A673 (cell line): ENCODE results near the gene PPRC1. TPM values are rescaled to one million over a fixed set of nuclear protein-coding genes. Genes with fewer than 3 reads are reported as not detected.

Source experiments
- BruUV-seq: library from RNA; stranded (reverse); fragments of 400-500 nt; replicated peaks from 2 replicates; lab custom pipeline; 2021; lab: Mats Ljungman, UMichigan
- CTCF ChIA-PET: fragments of 300-600 bp; sonication (Branson Sonifier 250); formaldehyde crosslinking; loops from one replicate; lab custom pipeline; 2022; ENCODE audit warnings: antibody characterized with exemption; lab: Charles Lee
- POLR2A ChIA-PET: fragments of 300-600 bp; sonication (Branson Sonifier 250); formaldehyde crosslinking; loops from one replicate; lab custom pipeline; 2022; ENCODE audit warnings: antibody characterized with exemption; ENCODE audit not compliant: low non-redundant PET; lab: Charles Lee
- DNase-seq: peaks from one replicate; pipeline ENCODE4 v3.0.0-alpha.2; 2015; ENCODE audit warnings: low spot score
- H3K27ac ChIP-seq: fragments of 200-600 bp; sonication (generic); 2 replicates; pipeline ENCODE4 v1.5.1; 2016; ENCODE audit warnings: mixed run types, low read depth, mild to moderate bottlenecking, mixed read lengths, antibody characterized with exemption, low read length; ENCODE audit not compliant: poor library complexity, severe bottlenecking
- H3K27me3 ChIP-seq: fragments of 200-600 bp; sonication (generic); replicated peaks from 2 replicates; pipeline ENCODE4 v1.6.1; 2017; ENCODE audit warnings: mixed run types, low read depth, mild to moderate bottlenecking, mixed read lengths, antibody characterized with exemption, low read length; ENCODE audit not compliant: insufficient read depth, poor library complexity
- H3K36me3 ChIP-seq: fragments of 200-600 bp; sonication (generic); 2 replicates; pipeline ENCODE4 v1.6.1; 2016; ENCODE audit warnings: mixed run types, mild to moderate bottlenecking, mixed read lengths, antibody characterized with exemption, low read length; ENCODE audit not compliant: insufficient read depth, poor library complexity, severe bottlenecking
- H3K4me1 ChIP-seq: fragments of 200-600 bp; sonication (generic); 2 replicates; pipeline ENCODE4 v1.6.1; 2017; ENCODE audit warnings: mixed run types, mild to moderate bottlenecking, mixed read lengths, antibody characterized with exemption, low read length; ENCODE audit not compliant: insufficient read depth, poor library complexity, severe bottlenecking
- H3K4me3 ChIP-seq: fragments of 200-600 bp; sonication (generic); 2 replicates; pipeline ENCODE4 v1.5.1; 2016; ENCODE audit warnings: low read depth, mixed run types, mild to moderate bottlenecking, mixed read lengths, low read length; ENCODE audit not compliant: poor library complexity, severe bottlenecking
- H3K9me3 ChIP-seq: fragments of 200-600 bp; sonication (generic); 2 replicates; pipeline ENCODE4 v1.6.1; 2016; ENCODE audit warnings: mixed run types, low read depth, mild to moderate bottlenecking, mixed read lengths, antibody characterized with exemption, low read length; ENCODE audit not compliant: poor library complexity, severe bottlenecking
- CTCF ChIP-seq: fragments of 300-800, 200-600 bp; sonication (generic); conservative IDR thresholded peaks from 2 replicates; pipeline ENCODE4 v1.5.1; 2017; ENCODE audit warnings: low read depth, mild to moderate bottlenecking, antibody characterized with exemption, low read length, moderate library complexity, mixed read lengths
- EZH2 ChIP-seq: fragments of 200-600 bp; sonication (generic); IDR thresholded peaks from 2 replicates; pipeline ENCODE4 v1.6.1; 2017; ENCODE audit warnings: borderline replicate concordance, low read depth, mild to moderate bottlenecking, mixed read lengths, antibody characterized with exemption, low read length; ENCODE audit not compliant: poor library complexity, severe bottlenecking
- intact Hi-C: fragments of 100-400 bp; cut with micrococcal nuclease; formaldehyde crosslinking; loops from one replicate; pipeline ENCODE4 v1.10.0; 2022; ENCODE audit not compliant: unreplicated experiment
- total RNA-seq: library from RNA; stranded (reverse); gene quantifications from 2 replicates; pipeline ENCODE4 v1.2.3, GENCODE V29; 2021

Gene PPRC1
- total RNA-seq, 1 experiment from 2014 or later, result 103 TPM

GRCh38 chr10:102122450-102122849 is 10.4 kb upstream of the PPRC1 start:
- Histone ChIP-seq H3K27me3 (no peaks in the 10 kb centered on the region), H3K4me1 (peaks cover 36% of the 10 kb centered on the region), H3K36me3 (no peaks in the 10 kb centered on the region), H3K27ac (peak overlapping the region; percentile 55), H3K9me3 (no peaks in the 10 kb centered on the region), H3K4me3 (no peak overlapping the region)
- intact Hi-C loops, result no loop called here
- ChIA-PET CTCF (no interaction called here), POLR2A (no interaction called here)
- no TSS peak for BruUV-seq
- DNase-seq, result no peak
- no peak for TF ChIP-seq CTCF
- no peak for TF ChIP-seq EZH2

GRCh38 chr10:102123223-102123622 is 9.6 kb upstream of the PPRC1 start:
- no TSS peak for BruUV-seq
- TF ChIP-seq EZH2, result no peak
- TF ChIP-seq CTCF, result no peak
- Histone ChIP-seq H3K4me3 (no peak overlapping the region), H3K36me3 (no peaks in the 10 kb centered on the region), H3K9me3 (no peaks in the 10 kb centered on the region), H3K4me1 (peaks cover 28% of the 10 kb centered on the region), H3K27me3 (no peaks in the 10 kb centered on the region), H3K27ac (no peak overlapping the region)
- POLR2A ChIA-PET, result interaction anchor here (0.6 kb wide), 1 partner anchor 42 kb away, joined by 6 read pairs; no protein-coding TSS in a partner anchor
- CTCF ChIA-PET, result no interaction called here
- DNase-seq, result no peak
- intact Hi-C loops, result no loop called here

DNA sequence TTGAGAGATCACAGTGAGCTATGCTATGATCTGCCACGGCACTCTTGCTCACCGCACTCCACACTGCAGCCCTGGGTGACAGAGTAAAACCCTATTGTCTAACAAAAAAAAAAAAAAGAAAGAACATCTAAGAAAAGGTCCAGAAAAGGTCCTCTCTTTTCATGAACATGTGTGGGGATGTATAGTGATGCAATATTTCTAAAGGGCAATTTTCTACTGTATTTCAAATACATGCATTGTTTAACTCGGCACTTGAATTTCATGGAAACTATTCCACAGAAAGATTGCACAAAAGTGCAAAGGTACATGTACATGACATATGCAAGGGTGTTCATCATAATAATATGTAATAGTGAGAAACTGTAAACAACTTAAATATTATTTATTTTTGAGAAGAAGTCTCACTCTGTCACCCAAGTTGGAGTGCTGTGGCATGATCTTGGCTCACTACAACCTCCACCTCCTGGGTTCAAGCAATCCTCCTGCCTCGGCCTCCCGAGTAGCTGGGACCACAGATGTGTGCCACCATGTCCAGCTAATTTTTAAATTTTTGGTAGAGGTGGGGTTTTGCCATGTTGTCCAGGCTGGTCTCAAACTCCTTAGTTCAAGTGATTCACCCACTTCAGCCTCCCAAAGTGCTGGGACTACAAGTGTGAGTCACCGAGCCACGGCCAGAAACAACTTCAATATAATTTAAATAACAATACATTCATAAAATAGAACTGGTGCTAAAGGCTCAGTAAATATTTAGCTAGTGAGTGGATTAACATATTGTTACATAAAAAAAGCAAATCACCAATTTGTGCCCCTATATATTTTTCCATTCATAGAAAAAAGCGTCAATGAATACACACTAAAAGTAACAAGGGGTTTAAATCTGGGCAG is 1.3 kb upstream of the PPRC1 start:
- Histone ChIP-seq H3K27ac (no peak overlapping the region), H3K36me3 (no peaks in the 10 kb centered on the region), H3K9me3 (no peaks in the 10 kb centered on the region), H3K4me1 (peaks cover 16% of the 10 kb centered on the region), H3K27me3 (no peaks in the 10 kb centered on the region), H3K4me3 (no peak overlapping the region)
- CTCF ChIA-PET, result interaction anchor here (0.7 kb wide), 1 partner anchor 537 kb away, joined by 5 read pairs; no protein-coding TSS in a partner anchor
- DNase-seq, result no peak
- no TSS peak for BruUV-seq
- POLR2A ChIA-PET, result no interaction called here
- TF ChIP-seq EZH2 (no peak), CTCF (no peak)
- intact Hi-C loops, result loop anchor here (1.0 to 2.0 kb wide), 2 partner anchors 10 to 21 kb away; partner anchors contain the start of gene NOLC1
